PC-3 (cell line): ENCODE measurements around the gene C15orf39. TPM values are rescaled to one million over a fixed set of nuclear protein-coding genes. Genes with fewer than 3 reads are reported as not detected.

ENCODE experiments used
- ATAC-seq: fragments of 200-7000 bp; cut with Tn5 transposase; 2 replicates; pipeline ENCODE4 v1.9.1; 2020; ENCODE audit warnings: mild to moderate bottlenecking, moderate library complexity
- BruUV-seq: library from RNA; stranded (reverse); fragments of 400-500 nt; replicated peaks from 2 replicates; lab custom pipeline; 2021; lab: Mats Ljungman, UMichigan
- CTCF ChIA-PET: fragments of 300-600 bp; sonication (Branson Sonifier 250); formaldehyde crosslinking; loops from one replicate; lab custom pipeline; 2022; ENCODE audit warnings: antibody characterized with exemption; lab: Charles Lee
- POLR2A ChIA-PET: fragments of 300-600 bp; sonication (Branson Sonifier 250); formaldehyde crosslinking; loops from one replicate; lab custom pipeline; 2022; ENCODE audit warnings: antibody characterized with exemption; ENCODE audit not compliant: unreplicated experiment; lab: Charles Lee
- DNase-seq: peaks from one replicate; pipeline ENCODE4 v3.0.0-alpha.2; 2015
- H2AFZ ChIP-seq: fragments of 300-600 bp; sonication (generic); 2 replicates; pipeline ENCODE4 v1.6.0; 2016; ENCODE audit warnings: antibody characterized with exemption, low read length
- H3F3A ChIP-seq: fragments of 300-600 bp; sonication (generic); one replicate; pipeline ENCODE4 v1.6.0; 2017; ENCODE audit warnings: antibody characterized with exemption, low read length, control low read depth, mild to moderate bottlenecking; ENCODE audit not compliant: unreplicated experiment
- H3K27ac ChIP-seq: fragments of 300-600 bp; sonication (generic); 2 replicates; pipeline ENCODE4 v1.5.1; 2016; ENCODE audit warnings: mild to moderate bottlenecking, low read length
- H3K27me3 ChIP-seq: fragments of 300-600 bp; sonication (generic); 2 replicates; pipeline ENCODE4 v1.6.1; 2016; ENCODE audit warnings: low read length, mixed read lengths
- H3K36me3 ChIP-seq: fragments of 300-600 bp; sonication (generic); 2 replicates; pipeline ENCODE4 v1.6.1; 2016; ENCODE audit warnings: low read depth, mixed run types, low read length, mixed read lengths
- H3K4me1 ChIP-seq: fragments of 300-600 bp; sonication (generic); 2 replicates; pipeline ENCODE4 v1.5.1; 2016; ENCODE audit warnings: low read length; ENCODE audit not compliant: insufficient read depth
- H3K4me2 ChIP-seq: fragments of 300-600 bp; sonication (generic); 2 replicates; pipeline ENCODE4 v1.6.0; 2016; ENCODE audit warnings: low read length
- H3K4me3 ChIP-seq: fragments of 300-600 bp; sonication (generic); 2 replicates; pipeline ENCODE4 v1.5.1; 2016; ENCODE audit warnings: mild to moderate bottlenecking, low read length, mixed read lengths
- H3K79me2 ChIP-seq: fragments of 300-600 bp; sonication (generic); 2 replicates; pipeline ENCODE4 v1.6.1; 2017; ENCODE audit warnings: low read length, mixed read lengths
- H3K9ac ChIP-seq: fragments of 300-600 bp; sonication (generic); 2 replicates; pipeline ENCODE4 v1.6.0; 2016; ENCODE audit warnings: mild to moderate bottlenecking, low read length
- H3K9me2 ChIP-seq: fragments of 300-600 bp; sonication (generic); replicated peaks from 2 replicates; pipeline ENCODE4 v1.6.1; 2016; ENCODE audit warnings: mixed run types, low read length, mixed read lengths
- H3K9me3 ChIP-seq: fragments of 300-600 bp; sonication (generic); 2 replicates; pipeline ENCODE4 v1.6.1; 2016; ENCODE audit warnings: low read length, mixed read lengths
- H4K20me1 ChIP-seq: fragments of 300-600 bp; sonication (generic); 2 replicates; pipeline ENCODE4 v1.6.1; 2016; ENCODE audit warnings: low read length, mixed read lengths
- CTCF ChIP-seq: fragments of 300-600 bp; sonication (generic); conservative IDR thresholded peaks from 2 replicates; pipeline ENCODE4 v1.5.1; 2017; ENCODE audit warnings: antibody characterized with exemption, low read depth, mild to moderate bottlenecking, low read length
- EZH2 ChIP-seq: fragments of 300-600 bp; sonication (generic); IDR thresholded peaks from one replicate; pipeline ENCODE4 v1.6.1; 2017; ENCODE audit warnings: antibody characterized with exemption, mild to moderate bottlenecking, low read length; ENCODE audit not compliant: unreplicated experiment
- EZH2phosphoT487 ChIP-seq: fragments of 300-600 bp; sonication (generic); IDR thresholded peaks from 2 replicates; pipeline ENCODE4 v1.6.1; 2018; ENCODE audit warnings: mild to moderate bottlenecking, antibody characterized with exemption, low read length, borderline replicate concordance
- intact Hi-C: fragments of 100-400 bp; cut with micrococcal nuclease; formaldehyde crosslinking; loops from 2 replicates; pipeline ENCODE4 v1.9.0; 2023
- total RNA-seq: library from RNA; depleted of rRNA; stranded (reverse); fragments of >200 nt; gene quantifications from 2 replicates; pipeline ENCODE4 v1.2.3, GENCODE V29; 2014

Gene C15orf39
- total RNA-seq, 1 experiment from 2014 or later: 23.8 TPM

DNA sequence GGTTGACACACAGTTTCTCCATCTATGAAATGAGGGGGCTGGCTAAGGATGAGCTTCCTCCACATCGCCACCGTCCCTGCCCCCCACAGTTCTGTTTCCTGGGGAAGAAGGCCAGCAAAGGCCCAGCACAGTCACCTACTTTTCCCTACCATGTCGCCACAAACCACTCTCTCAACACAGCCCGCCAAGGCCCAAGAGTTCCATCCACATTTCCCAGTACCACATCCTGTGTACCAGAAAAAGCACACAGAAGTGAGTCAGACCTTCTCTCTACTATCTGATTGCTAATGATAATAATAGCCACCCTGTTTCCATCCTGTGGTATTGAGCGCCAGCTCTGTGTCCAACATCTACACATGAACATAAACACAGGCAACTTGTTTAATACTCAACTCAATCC lies 30.3 kb upstream of the C15orf39 start:
- ChIA-PET CTCF (no interaction called here), POLR2A (no interaction called here)
- TF ChIP-seq EZH2 (no peak), CTCF (no peak), EZH2phosphoT487 (no peak)
- Histone ChIP-seq H2AFZ (no peak overlapping the region), H3K79me2 (no peaks in the 10 kb centered on the region), H3K9me3 (no peaks in the 10 kb centered on the region), H3K4me2 (peak overlapping the region; percentile 68), H3K36me3 (no peaks in the 10 kb centered on the region), H3K4me1 (peaks cover 65% of the 10 kb centered on the region), H3K9ac (peak overlapping the region; percentile 68), H3K27ac (peak overlapping the region; percentile 95), H3K9me2 (no peaks in the 10 kb centered on the region), H3K27me3 (no peaks in the 10 kb centered on the region), H3K4me3 (peak overlapping the region; percentile 27; the same call in 1 of the 2 replicates), H4K20me1 (no peaks in the 10 kb centered on the region), H3F3A (peaks cover 4% of the 10 kb centered on the region)
- DNase-seq: peak; percentile 93
- ATAC-seq: peak; percentile 91
- intact Hi-C loops: loop anchor here (2.0 kb wide), 2 partner anchors 29 to 49 kb away; partner anchors contain the start of gene C15orf39
- BruUV-seq: no TSS peak

DNA sequence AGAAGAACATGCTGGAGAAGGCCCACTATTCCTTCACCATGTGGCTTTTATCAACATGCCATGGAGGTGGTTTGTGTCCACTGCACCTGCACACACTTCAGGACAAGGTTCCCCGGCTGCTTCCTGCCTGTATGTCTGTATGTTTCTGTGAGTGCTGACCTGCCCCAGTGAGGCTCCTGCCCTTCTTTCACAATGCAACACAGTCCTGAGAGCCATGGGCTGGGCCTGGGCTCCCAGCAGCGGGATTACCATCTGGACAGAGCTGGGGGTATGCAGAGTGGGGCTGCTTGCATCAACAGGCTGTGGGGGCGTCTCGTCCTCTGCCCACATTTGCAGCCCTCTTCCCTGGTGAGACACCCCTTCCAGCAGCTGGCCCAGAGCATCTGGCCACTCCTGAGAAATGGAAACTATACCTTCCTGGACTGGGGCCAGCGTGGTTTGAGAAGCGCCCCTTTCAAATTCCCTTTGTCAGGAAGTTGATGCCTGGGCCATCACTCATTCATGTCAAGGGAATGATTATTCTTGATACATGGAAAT lies 29.3 kb upstream of the C15orf39 start:
- CTCF ChIA-PET: no interaction called here
- BruUV-seq: no TSS peak
- Histone ChIP-seq H3K27me3 (no peaks in the 10 kb centered on the region), H4K20me1 (no peaks in the 10 kb centered on the region), H3K9me2 (no peaks in the 10 kb centered on the region), H2AFZ (no peak overlapping the region), H3K4me1 (peaks cover 65% of the 10 kb centered on the region), H3K36me3 (no peaks in the 10 kb centered on the region), H3K27ac (peak overlapping the region; percentile 95), H3K4me2 (peak overlapping the region; percentile 52), H3K79me2 (no peaks in the 10 kb centered on the region), H3K9me3 (no peaks in the 10 kb centered on the region), H3K9ac (peak overlapping the region; percentile 51), H3K4me3 (no peak overlapping the region), H3F3A (peaks cover 4% of the 10 kb centered on the region)
- peak; percentile 72 for DNase-seq
- POLR2A ChIA-PET: no interaction called here
- intact Hi-C loops: no loop called here
- ATAC-seq: no peak
- no peak for TF ChIP-seq EZH2phosphoT487
- no peak for TF ChIP-seq EZH2
- no peak for TF ChIP-seq CTCF

DNA sequence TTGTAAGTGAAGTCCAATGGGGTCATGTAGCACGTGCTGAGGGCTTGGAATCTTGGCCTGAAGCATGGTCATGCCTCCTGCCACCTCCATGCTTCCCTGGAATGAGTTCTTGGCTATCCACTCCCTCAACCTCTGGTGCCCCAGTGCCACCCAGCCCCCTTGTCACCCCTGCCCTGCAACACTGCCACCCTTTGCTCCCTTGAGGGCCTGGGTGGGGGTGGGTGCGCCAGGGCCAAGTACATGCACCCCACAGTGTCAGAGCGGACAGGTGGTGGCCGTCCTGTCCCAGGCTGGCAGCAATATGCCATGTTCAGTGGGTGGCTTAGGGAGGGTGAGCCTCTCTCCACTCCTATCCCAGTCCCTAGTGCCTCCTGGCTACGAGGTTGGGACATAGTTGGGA lies 27.6 kb upstream of the C15orf39 start:
- TF ChIP-seq EZH2: no peak
- no peak for TF ChIP-seq EZH2phosphoT487
- TF ChIP-seq CTCF: no peak
- H3K27me3 ChIP-seq: no peaks in the 10 kb centered on the region
- no peaks in the 10 kb centered on the region for H3K79me2 ChIP-seq
- no peak overlapping the region for H3K4me3 ChIP-seq
- ChIA-PET POLR2A (no interaction called here), CTCF (no interaction called here)
- H2AFZ ChIP-seq: no peak overlapping the region
- no peak overlapping the region for H3K9ac ChIP-seq
- H3K9me2 ChIP-seq: no peaks in the 10 kb centered on the region
- H3K4me1 ChIP-seq: peaks cover 61% of the 10 kb centered on the region
- no peak for ATAC-seq
- no peaks in the 10 kb centered on the region for H4K20me1 ChIP-seq
- H3K9me3 ChIP-seq: no peaks in the 10 kb centered on the region
- intact Hi-C loops: no loop called here
- peaks cover 4% of the 10 kb centered on the region for H3F3A ChIP-seq
- DNase-seq: no peak
- BruUV-seq: no TSS peak
- no peak overlapping the region for H3K27ac ChIP-seq
- no peak overlapping the region for H3K4me2 ChIP-seq
- H3K36me3 ChIP-seq: no peaks in the 10 kb centered on the region
